ENCODE measurements around the gene CTRL.

GRCh38 chr16:67934306-67935100, 2.8 kb upstream of the CTRL start:
- TF ChIP-seq TAF1 (IDR thresholded peaks at IDR 0.05; ENCODE audit: low read depth, low read length) (no peak), POLR2AphosphoS5 (IDR thresholded peaks at IDR 0.05; ENCODE audit: low read depth, low read length) (peak; percentile 43; the same call in 1 of the 2 replicates), SPI1 (IDR thresholded peaks at IDR 0.05; ENCODE audit: low read depth, low read length) (no peak)
